HG02571 (cell line): ENCODE data around the gene FCRL2.

Experiments
- ATAC-seq: cut with Tn5 transposase; IDR thresholded peaks from one replicate; pipeline ENCODE4 v1.9.1; 2021; ENCODE audit warnings: mild to moderate bottlenecking, moderate library complexity; ENCODE audit not compliant: unreplicated experiment

FCRL2 gene

GRCh38 chr1:157776971-157777391 lies at the start of gene FCRL2:
TSS of gene FCRL2 (minus strand) at chr1:157777132. CDS start at chr1:157777073, 59 bp downstream.
- ATAC-seq = peak; percentile 47

GRCh38 chr1:157820299-157820698 lies 43.4 kb upstream of the FCRL2 start:
- ATAC-seq = no peak

GRCh38 chr1:157819896-157820295 lies 43.0 kb upstream of the FCRL2 start, which contains the start of gene FCRL1:
TSS of gene FCRL1 (minus strand) at chr1:157820120. CDS start at chr1:157820037, 83 bp downstream.
- ATAC-seq = no peak

GRCh38 chr1:157819215-157819614 lies 42.3 kb upstream of the FCRL2 start:
- no peak for ATAC-seq

GRCh38 chr1:157813269-157813668 lies 36.3 kb upstream of the FCRL2 start:
- no peak for ATAC-seq

GRCh38 chr1:157806431-157807149 lies 29.7 kb upstream of the FCRL2 start:
- ATAC-seq = peak; percentile 82

GRCh38 chr1:157803851-157804250 lies 26.9 kb upstream of the FCRL2 start:
- no peak for ATAC-seq

GRCh38 chr1:157799996-157800395 lies 23.1 kb upstream of the FCRL2 start:
- no peak for ATAC-seq

- ATAC-seq = no peak
These were observed 21.3 kb upstream of the FCRL2 start for GRCh38 chr1:157798211-157798610.

GRCh38 chr1:157785248-157785647 lies 8.3 kb upstream of the FCRL2 start:
- no peak for ATAC-seq

GRCh38 chr1:157784801-157785200 lies 7.9 kb upstream of the FCRL2 start:
- no peak for ATAC-seq

GRCh38 chr1:157782931-157783330 lies 6.0 kb upstream of the FCRL2 start:
- no peak for ATAC-seq

- ATAC-seq = peak; percentile 50
These were observed 4.1 kb upstream of the FCRL2 start for GRCh38 chr1:157781048-157781447.

- no peak for ATAC-seq
These were observed 1.6 kb downstream of the FCRL2 start for GRCh38 chr1:157775101-157775870.

GRCh38 chr1:157774412-157774811 lies 2.5 kb downstream of the FCRL2 start:
- ATAC-seq = no peak

GRCh38 chr1:157773493-157774350 lies 3.2 kb downstream of the FCRL2 start:
- ATAC-seq = peak; percentile 57

GRCh38 chr1:157771661-157772425 lies 5.1 kb downstream of the FCRL2 start:
- ATAC-seq = no peak

- no peak for ATAC-seq
These were observed 6.4 kb downstream of the FCRL2 start for GRCh38 chr1:157770442-157771043.

- no peak for ATAC-seq
These were observed 10.1 kb downstream of the FCRL2 start for GRCh38 chr1:157766792-157767191.

GRCh38 chr1:157758018-157758417 lies 18.9 kb downstream of the FCRL2 start:
- ATAC-seq = no peak
